HG02970 (cell line): ENCODE measurements around the gene STKLD1.
"Not testable (repeated sequence)": the region's sequence is repeated elsewhere in the genome, so short reads cannot be mapped to it uniquely, and the experiment has no call there.

ENCODE experiments used
- ATAC-seq: cut with Tn5 transposase; IDR thresholded peaks from one replicate; pipeline ENCODE4 v1.9.1; 2021; ENCODE audit warnings: mild to moderate bottlenecking, moderate library complexity, moderate number of reproducible peaks; ENCODE audit not compliant: unreplicated experiment, low FRiP score

Gene STKLD1

DNA sequence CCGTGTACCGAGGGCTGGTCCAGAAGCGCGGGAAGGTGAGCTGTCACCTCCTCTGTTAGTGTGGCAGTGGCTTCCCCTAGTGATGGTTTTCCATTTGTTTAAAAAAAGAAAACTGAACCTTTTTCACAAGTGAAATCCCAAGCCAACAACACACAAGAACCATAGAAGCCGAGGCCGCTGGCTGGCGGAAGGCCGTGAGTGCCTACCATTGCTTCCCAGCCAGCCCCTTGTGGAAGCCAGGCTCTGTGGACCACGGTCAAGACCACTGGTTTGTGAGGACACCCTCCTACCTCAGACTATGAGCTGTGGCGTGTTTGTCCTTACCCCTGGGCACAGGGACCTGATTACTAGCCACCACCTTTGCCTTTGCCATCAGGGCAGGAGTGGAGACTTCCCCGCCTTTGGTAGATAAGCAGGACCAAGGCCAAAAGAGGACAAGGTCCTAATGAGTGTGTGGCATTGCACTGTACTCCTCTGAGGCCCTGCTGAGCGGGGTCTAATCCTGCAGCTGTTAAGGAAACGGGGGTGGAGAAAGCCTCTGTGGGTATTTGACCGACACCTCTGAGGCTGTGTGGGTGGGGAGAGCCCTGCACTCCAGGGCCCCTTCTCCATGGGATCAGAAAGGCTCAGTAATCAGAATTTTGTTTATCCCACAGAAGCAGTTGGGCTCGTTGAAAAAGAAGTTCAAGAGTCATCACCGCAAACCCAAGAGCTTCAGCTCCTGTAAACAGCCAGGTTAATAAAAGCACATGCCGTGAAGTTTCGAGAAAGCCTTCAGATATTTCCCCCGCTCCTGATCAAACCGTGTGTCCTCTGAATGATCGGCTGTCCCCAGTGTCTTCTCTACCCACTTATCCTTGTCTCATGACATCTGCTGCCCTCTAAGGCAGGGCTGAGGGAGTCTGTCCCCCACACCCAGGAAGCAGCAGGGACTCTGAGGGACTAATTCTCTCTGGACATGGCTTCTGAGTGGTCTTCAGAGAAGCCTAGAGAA is 15.5 kb upstream of the STKLD1 start:
- no peak for ATAC-seq

DNA sequence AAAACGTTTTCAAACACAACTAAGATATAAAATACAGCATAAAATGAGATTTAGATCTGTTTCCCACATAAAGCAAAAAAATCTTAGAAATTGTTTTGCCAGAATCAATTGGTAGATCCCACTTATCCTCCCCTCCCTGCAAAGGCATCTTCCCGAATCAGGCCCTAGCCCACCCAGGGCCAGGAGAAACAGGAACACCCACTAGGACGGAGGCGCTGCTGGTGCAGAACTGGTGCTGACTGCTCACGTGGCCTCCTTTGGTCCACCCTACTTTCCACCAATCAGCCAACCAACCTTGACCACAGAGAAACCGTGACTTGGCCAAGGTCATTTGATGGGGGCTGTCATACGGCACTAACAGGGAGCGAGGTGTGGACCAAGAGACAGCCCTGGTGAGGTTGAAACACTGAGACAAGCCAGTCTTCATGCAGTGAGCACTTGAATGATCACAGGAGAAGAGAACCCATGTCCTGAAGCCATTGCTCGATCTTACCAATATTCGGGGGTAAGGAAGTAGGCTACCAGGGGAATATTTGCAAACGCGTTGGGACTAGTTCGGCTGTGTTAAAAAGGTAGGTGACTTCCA is 14.6 kb upstream of the STKLD1 start:
- ATAC-seq: no peak

DNA sequence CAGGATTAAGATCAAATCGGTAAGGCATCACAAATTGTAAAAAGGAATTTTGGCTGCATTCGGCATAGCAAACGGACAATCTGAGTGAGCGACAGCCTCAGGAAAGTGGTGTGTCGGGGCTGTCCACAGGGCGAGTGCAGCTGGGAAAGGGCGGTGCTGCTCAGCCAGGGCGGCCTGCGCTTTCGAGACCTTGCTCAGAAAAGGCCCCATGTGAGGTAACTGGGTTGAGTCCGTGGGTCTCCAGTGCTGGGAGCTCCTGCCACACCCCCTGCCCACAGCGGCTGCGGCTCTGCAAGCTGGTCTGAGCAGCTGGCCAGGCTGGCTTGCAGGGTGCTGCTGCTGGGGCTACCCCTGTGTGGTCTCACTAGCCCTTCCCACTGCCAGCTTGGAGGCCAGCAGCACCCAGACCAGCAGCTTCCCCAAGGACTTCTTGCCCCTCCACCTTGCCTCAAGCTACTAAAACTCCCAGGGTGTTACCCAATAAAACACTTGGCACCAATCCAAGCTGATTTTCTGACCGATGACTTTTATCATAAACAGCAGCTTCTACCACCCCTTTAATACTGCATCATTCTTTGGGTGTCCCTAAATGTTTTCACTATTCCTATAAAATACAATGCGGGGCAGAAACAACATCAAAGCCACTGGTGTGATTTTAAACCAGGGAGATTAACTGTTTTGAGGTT is 13.7 kb upstream of the STKLD1 start:
- ATAC-seq: no peak

DNA sequence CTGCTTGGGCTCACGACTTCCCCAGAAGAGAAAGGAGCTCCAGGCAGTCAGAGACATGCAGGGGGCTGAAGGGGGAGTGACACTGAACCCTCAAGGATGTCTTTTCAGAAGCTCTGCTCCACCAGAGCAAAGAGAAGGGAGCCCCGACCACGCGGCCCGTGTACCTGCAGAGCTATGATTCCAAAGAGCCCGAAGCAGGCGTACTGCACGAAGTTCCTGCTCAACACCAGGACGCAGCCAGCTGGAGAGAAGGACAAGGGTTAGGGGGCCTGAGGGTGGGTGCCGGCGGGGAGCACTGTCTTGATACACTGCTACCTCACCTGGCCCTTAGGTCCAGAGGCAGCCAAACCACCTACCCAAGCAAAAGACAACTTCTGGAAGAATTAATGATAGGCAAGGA is 9.7 kb upstream of the STKLD1 start:
- no peak for ATAC-seq

DNA sequence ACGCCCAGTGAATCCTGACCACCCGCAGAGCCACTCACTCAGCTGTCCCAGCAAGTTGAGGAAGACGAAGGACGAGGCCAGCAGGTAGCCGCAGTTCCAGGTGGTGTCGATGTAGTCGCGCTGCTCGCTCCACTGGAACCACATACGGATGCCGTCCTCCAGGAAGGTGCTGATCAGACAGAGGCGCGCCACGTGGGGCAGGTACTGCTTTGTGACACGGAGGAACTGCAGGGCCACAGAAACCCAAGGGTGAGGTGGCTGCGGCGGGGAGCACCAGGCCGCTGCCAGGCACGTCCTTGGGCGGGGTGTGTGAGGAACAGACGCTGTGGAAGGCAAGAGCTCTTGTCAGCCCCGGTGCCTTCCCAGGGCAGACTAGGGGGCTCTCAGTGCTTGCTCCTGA is 8.9 kb upstream of the STKLD1 start:
- no peak for ATAC-seq

DNA sequence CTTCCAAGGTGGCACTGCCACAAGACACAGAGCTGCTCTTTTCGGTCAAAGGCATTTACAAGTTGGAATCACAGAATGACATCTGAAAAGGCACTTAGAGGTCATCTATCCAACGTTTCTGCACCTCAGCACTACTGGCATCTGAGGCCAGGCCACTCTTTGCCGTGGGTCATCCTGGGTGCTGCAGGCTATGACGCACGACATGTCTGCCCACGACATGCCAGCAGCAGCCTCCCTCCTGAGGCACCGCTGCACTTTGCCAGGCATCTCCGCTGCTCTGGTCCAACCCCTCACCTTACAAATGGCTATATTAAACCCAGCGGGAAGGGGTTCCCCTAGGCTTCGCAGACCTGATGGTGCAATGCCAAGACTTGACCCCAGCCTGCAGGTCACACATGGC is 8.4 kb upstream of the STKLD1 start:
- no peak for ATAC-seq

DNA sequence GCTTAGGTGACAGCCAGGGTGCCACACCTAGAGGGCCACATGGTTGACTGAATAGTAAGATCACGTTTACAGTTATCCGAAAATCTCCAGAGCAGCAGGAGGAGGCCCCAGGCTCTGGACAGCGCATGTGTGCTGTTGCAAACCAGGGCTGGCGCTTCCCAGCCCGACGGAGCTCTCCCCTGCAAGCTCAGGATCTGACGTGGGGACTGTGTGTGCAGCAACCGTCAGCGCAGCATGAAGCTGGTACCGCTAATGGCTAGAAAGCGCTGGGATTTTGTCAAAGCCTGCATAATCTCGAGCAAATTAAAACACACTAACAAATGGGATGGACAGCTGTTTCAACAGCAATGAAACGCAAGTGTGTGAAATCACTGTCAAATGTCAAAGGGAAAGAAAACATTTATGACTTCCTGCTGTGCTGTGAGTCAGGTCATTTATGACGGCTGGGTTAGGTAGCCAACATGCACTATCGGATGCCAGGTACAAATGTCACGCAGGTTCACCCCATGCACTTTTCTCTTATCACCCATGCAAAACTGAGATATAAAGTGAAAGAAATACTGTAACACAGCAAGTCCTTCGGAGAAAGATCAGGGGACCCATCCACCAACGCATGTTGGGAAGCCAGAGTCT is 7.8 kb upstream of the STKLD1 start:
- no peak for ATAC-seq

DNA sequence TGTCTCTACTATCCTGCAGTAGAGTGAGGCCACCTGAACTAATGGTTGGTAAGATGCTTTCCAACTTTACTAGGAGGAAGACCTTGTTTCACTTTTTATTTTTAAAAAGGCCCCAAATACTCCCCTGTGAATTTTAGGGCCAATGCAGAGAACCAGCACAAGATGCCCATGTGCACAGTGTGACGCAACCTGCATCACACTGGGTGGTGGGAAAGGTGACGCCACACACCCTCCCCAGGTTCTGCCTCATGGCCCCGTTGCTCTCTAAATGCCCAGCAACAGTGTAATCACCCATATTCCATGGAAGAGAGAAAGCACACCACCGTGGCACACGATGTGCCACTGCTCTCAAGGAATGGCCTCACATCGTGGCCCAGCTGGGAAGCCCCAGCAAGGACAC is 6.7 kb upstream of the STKLD1 start:
- ATAC-seq: no peak

DNA sequence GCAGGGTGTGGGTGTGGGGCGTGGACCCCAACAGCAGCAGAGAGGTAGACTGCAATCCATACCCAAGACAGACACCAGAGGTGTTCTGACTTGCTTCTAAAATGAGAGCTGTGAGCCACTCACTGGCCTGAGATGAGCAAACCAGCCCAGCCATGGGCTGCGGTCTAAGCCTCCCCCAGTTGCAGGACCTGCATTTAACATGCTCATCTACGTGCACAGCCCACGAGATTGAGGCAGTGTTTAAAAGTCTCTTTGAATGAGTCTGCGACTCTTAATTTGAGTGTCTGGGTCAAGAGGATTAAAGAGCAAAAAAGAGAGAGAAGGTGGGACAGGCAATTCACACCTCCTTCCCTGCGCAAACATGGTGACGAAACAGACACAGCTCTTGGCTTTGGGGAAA is 6.2 kb upstream of the STKLD1 start:
- no peak for ATAC-seq

DNA sequence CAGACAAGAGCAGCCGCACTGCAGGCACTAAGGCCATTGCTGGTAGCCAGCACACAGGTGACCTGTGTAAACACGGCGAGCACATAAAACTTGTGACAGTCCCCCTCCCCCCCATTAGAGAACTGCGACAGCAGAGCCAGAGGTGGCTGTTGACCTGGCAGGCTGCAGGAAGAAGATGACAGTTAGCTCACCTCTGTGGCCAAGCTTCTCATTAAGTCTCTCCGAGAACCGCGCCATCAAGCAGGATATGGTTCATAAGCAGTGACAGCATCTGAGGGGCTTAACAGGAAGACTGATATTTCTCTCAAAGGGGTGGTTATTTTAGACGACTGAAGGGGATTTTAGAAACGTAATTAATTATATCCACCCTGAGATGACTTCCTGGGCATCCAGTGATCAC is 5.5 kb upstream of the STKLD1 start:
- no peak for ATAC-seq

DNA sequence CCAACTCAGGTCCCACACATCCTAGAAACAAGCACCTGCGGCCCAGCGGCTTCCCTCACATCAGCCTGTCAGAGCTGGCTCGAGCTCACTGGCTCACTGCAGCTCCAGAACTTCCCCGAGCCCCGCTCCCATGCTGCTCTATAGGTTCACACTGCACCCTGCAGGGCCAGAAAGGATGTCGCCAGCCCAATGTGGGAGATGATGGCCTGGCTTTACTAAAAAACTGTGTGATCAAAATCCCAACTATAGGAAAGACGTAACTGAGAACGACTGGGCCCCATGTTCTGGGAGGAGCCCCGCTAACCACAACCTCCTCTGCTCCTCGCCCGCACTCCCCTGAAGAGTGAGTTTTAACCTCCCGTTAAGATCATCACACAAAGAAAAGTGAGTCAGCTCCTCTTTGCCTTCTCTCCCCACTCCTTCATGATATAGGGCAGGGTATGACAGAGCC is 4.9 kb upstream of the STKLD1 start:
- no peak for ATAC-seq

DNA sequence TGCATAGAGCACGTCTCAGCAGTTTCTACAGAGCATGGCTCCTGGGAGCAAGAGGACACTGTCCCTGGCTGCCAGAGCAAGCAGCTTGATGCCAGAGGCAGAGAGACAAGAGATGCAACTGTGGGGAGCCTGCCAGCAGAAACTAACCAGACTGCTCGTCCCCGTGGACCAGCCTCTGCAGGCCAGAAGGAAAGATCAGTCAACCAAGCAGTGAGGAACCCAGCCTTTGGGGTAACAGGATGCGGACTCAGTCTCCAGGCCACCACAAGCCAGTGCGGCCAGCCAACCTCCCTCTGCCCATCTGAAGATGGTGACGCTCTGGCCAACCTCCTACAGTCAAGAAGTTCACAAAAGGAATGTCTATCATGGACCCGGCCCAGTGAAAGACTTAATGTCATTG is 4.0 kb upstream of the STKLD1 start:
- ATAC-seq: no peak

DNA sequence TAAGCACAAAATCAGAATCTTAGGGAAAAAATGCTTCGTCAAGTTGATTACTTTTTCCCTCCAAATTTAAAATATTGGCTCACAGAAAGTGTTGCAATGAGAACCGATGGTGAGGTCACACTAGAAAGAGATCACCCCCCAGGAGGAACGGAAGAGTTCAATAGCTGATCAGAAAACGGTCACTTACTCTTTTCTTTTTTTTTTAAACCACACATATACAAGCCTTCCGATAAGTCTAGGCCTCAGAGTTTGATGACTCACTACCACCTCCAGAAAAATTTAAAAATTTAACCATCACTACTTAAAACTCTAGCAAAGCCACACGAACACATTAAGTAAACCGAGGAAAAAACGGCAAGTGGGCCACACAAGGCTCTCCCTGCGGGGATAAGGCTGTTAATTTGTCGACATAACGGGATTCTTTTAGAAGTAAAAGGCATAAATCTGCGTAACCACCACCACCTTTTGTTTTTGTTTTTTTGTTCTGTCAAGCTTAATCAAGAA is 1.5 kb upstream of the STKLD1 start:
- ATAC-seq: no peak

DNA sequence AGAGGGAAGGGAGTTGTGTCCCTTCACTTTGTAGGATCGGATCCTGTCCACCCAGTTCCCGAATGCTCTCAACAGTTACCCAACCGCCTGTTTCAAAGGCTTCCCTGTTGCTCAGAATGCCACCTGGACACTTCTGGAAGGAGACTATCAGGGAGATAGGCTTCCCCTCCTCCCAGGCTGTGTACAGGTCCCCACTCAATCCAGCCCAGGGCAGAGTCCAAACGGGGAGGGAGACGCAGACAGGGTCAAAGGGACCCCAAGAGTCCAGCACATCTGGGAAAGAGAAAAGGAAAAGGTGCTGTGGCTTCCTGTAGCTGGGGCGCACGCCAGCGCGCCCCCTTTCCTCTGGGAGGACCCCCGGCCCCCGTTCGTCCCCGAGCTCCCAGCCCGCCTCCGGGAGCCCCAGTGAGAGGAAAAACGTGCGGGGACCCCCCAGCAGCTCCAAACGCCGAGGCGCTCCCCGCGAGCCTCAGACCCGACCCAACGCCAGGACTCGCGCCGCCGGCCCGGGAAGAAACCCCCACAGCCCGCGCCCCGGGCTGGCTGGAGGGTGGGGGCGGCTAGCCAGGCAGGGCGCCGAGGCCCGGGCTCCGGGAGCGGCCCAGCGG is 946 bp upstream of the STKLD1 start:
- peak; percentile 16 for ATAC-seq

DNA sequence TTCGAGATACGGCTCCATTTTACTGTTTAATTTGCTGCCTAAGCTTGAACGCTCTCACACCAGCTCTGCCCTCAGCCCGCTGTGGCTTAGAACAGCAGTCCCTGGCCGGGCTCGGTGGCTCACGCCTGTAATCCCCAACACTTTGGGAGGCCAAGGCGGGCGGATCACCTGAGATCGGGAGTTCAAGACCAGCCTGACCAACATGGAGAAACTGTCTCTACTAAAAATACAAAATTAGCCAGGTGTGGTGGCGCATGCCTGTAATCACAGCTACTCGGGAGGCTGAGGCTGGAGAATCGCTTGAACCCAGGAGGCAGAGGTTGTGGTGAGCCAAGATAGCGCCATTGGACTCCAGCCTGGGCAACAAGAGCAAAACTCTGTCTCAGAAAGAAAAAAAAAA is 1.1 kb downstream of the STKLD1 start:
- ATAC-seq: not testable (repeated sequence)

DNA sequence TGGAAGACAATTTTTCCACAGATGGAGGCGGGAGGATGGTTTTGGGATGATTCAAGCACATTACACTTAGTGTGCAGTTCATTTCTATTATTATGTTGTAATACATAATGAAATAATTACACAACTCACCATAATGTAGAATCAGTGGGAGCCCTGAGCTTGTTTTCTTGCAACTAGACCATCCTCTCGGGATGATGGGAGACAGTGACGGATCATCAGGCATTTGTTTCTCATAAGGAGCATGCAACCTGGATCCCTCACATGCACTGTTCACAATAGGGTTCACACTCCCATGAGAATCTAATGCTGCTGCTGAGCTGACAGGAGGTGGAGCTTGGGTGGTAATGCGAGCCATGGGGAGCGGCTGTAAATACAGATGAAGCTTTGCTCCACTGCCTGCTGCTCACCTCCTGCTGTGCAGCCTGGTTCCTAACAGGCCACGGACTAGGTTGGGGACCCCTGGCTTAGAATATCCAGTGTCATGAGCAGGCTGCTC is 1.6 kb downstream of the STKLD1 start:
- no peak for ATAC-seq

DNA sequence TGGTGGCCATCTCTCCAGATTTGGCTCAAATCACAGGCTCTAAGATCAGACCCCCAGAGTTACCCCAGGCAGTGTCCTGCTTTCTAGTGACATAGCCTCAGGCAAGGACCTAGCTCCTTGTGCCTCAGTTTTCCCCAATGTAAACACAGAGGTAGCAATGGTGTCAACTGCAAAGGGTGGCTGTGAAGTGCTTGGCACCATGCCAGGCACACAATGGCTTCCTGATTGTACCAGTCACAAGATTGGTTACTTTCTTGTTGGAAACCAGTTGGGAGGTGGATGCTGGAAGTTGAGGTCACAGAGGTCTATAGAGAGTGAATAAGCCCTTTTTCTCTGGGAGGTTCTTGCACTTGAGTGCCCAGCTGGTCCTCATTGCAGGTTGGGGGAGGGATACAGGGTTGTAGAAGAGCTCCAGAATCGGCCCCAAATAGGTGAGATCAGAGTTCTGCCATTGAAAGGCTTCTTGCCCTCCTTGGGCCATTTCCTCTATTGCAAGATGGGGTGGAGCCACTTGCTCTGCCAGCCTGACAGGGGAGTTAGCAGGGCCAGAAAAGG is 2.3 kb downstream of the STKLD1 start:
- no peak for ATAC-seq

DNA sequence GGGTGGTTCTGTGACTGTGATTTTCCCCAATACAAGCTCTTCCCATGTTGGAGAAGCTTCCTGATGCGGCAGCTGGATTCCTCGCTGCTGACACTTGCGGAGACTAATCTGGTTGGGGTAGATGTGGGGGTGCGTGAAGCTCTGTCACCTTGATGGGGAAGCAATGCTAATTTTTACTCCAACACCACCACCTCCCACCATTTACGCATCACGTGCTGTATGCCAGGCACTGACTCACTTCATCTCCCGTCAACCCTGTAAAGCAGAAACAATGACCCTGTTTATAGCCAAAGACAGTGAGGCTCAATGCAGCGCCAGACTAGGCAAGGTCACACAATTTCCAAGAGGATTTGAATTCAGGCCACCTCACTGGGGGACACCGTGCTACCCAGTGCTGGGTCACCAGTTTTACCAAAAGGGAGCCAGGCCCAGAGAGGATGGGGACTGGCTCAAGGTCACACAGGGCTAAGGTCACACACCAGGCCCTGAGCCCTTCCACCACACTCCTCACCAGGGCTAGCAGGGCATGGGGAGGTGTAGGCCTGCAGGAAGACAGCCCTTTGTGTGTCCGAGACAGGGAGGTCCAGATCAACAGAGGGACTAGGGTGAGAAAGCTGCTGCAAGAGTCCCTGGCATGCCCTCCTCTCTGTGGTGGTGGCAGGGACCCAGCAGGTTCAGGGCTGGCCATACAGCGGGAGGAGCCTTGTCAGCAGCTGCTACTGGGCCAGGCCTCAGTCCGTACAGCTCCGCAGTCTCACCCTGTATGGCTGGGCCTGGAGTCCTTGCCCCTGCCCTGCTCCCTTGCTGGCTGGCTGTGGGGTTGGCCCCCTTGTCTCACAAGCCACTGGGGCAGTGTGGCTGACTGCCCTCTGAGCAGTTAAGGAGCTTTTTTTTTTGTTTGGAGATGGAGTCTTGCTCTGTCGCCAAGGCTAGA is 3.3 kb downstream of the STKLD1 start:
- ATAC-seq: no peak

DNA sequence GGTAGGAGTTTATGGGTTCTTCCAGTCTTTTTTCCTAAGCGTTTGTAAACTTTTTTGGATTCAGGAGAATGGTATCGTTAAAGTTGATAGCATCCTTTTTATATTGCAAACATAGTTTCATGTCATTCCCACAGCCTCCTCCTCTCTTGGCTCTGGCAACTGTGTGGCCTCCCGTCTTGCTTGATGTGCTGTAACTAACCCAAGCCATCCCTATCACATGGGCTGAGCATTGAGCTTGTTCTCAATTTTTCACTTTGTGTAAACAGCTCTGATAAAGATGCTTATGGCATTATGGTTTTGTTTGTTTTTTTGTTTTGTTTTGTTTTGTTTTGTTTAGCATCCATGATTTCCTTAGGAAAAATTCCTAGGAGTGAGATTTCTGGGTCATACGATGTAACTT is 4.6 kb downstream of the STKLD1 start:
- ATAC-seq: no peak
